Vagina (tissue), 2 donors: ENCODE measurements around the gene RORC.

ENCODE experiments used
- CTCF ChIP-seq, 3 experiments: fragments of 450-650 bp in 2 of 3; fragments of 200-600 bp in 1 of 3; sonication (generic) in 1 of 3; IDR thresholded peaks; one replicate each; pipeline ENCODE4 v1.5.1; 2017 to 2019; ENCODE audit warnings: antibody characterized with exemption in 3 of 3, mild to moderate bottlenecking in 2 of 3, moderate library complexity in 2 of 3
- POLR2AphosphoS5 ChIP-seq, 2 donors: sonication (generic); formaldehyde crosslinking; IDR thresholded peaks; one replicate each; pipeline ENCODE4 v1.9.0; 2017; ENCODE audit warnings: antibody characterized with exemption in 2 of 2, mild to moderate bottlenecking in 2 of 2, low read depth in 1 of 2; ENCODE audit not compliant: insufficient read depth in 1 of 2

- no peak for TF ChIP-seq POLR2AphosphoS5 (IDR thresholded peaks at IDR 0.05; ENCODE audit: insufficient read depth in 1 of 2, low read depth in 1 of 2)
- TF ChIP-seq CTCF (IDR thresholded peaks at IDR 0.05), result no peak
These were observed 6.8 kb upstream of the RORC start for GRCh38 chr1:151838222-151839081.
